Measurements from ENCODE around the gene KCMF1.

The KCMF1 gene

DNA sequence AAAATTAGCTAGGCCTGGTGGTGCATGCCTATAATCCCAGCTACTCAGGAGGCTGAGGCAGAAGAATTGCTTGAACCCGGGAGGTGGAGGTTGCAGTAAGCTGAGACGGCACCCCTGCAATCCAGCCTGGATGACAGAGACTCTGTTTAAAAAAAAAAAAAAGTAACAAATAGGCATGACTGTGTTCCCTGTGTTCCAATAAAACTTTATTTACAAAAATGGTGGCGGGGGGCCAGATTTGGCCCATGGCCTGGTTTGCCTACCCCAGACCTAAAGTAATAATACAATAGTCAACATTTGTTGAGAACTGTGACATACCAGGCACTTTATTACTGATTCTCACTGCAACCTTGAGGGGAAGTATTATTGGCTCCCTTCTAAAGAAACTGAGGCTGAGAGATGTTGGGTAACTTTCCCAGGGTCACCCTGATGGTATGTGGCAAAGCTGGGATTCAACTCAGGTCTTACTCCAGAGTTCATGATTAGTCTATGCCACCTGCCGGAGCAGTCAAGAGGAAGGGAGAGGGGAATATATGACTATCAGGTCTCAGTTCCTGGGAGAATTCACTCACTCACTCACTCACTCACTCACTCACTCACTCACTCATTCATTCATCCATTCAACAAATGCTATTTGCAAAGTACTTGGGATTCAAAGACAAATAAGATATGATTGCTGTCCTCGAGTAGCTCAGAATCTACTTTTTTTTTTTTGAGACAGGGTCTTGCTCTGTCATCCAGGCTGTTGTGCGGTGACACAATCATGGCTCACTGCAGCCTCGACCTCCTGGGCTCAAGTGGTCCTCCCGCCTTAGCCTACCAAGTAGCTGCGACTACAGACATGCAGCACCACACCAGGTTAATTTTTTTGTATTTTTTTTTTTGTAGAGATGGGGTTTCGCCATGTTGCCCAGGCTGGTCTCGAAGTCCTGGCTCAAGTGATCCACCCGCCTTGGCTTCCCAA is 14.3 kb upstream of the KCMF1 start:
- H3K27me3 ChIP-seq (replicated peaks; ENCODE audit: control insufficient read depth, insufficient read depth, low read length, poor library complexity, severe bottlenecking): no peaks in the 10 kb centered on the region

DNA sequence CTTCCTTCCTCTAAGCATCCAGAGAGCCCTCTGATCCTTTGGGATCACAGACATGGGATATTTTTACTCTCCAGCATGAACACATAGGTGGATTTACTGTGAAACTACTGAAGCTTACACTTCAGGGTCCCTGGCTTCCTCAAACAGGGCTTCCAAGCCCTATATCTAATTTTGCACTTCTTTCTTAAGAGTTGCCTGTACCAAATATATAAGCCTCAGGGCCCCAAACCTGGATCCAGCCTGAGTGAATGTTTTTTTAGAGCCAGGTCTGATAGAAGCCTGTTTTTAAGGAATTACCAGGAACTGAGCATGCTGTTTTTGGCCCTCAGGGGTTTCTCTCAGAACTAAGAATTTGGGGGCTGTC is 13.2 kb upstream of the KCMF1 start:
- Histone ChIP-seq H3K4me3 (ENCODE audit: insufficient read depth, low read depth, low read length, poor library complexity, severe bottlenecking) (no peak overlapping the region), H3K36me3 (ENCODE audit: control insufficient read depth, insufficient read depth, low read length) (no peaks in the 10 kb centered on the region), H3K4me1 (ENCODE audit: control insufficient read depth, insufficient read depth, low read length, poor library complexity, severe bottlenecking) (no peaks in the 10 kb centered on the region), H3K27me3 (replicated peaks; ENCODE audit: control insufficient read depth, insufficient read depth, low read length, poor library complexity, severe bottlenecking) (no peaks in the 10 kb centered on the region), H3K27ac (ENCODE audit: insufficient read depth, low read length, poor library complexity, severe bottlenecking) (no peak overlapping the region), H3K9me3 (ENCODE audit: control insufficient read depth, low read length) (no peaks in the 10 kb centered on the region)
- DNase-seq: no peak

More for the DNA sequence above, 14.3 kb upstream of the KCMF1 start:
- no peak overlapping the region for H3K27ac ChIP-seq (ENCODE audit: insufficient read depth, low read length, poor library complexity, severe bottlenecking)
- no peaks in the 10 kb centered on the region for H3K9me3 ChIP-seq (ENCODE audit: control insufficient read depth, low read length)
- H3K4me3 ChIP-seq (ENCODE audit: insufficient read depth, low read depth, low read length, poor library complexity, severe bottlenecking): no peak overlapping the region
- DNase-seq: no peak
- no peaks in the 10 kb centered on the region for H3K36me3 ChIP-seq (ENCODE audit: control insufficient read depth, insufficient read depth, low read length)
- no peaks in the 10 kb centered on the region for H3K4me1 ChIP-seq (ENCODE audit: control insufficient read depth, insufficient read depth, low read length, poor library complexity, severe bottlenecking)

DNA sequence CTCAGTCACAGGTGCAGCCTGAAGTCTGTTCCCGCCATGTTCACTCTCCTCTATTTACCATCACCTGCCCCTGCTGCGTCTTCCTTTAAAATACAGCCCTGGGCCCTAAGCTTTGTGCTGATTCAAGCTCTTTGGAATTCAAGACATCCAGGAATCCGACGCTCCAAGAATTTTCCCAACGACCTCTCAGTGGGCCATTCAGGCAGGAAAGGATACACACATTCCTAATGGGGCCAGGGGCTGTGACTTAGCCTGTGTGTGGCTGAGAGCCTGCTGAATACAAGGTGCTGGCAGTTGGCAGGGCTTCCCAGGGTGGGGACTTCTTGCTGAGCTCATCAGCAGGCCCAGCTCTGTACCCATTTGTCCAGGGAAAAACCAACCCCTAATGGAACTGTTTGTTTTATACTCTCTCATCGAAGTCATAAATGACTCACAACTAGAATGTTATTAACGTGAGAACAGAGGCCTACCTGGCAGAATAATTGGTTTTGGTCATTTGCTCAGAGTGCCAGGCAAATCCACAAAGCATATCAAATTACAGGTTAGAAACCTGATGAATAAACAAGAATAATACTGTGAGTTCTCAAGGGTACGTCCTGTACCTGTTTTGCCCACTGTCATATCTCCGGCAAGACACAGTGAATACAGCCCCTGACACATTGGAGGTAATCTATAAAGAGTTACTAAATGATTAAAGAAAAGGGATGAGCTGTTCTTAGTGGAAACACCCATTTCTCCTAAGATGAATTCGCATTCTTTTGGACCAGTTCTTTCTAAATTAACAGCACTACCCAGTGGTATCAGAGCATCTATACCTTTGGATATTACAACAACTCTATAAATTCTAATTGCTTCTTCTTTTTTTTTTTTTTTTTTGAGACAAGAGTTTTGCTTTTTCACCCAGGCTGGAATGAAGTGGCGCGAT is 12.6 kb upstream of the KCMF1 start:
- Histone ChIP-seq H3K4me3 (ENCODE audit: insufficient read depth, low read depth, low read length, poor library complexity, severe bottlenecking) (no peak overlapping the region), H3K36me3 (ENCODE audit: control insufficient read depth, insufficient read depth, low read length) (no peaks in the 10 kb centered on the region), H3K4me1 (ENCODE audit: control insufficient read depth, insufficient read depth, low read length, poor library complexity, severe bottlenecking) (no peaks in the 10 kb centered on the region), H3K27me3 (replicated peaks; ENCODE audit: control insufficient read depth, insufficient read depth, low read length, poor library complexity, severe bottlenecking) (no peaks in the 10 kb centered on the region), H3K9me3 (ENCODE audit: control insufficient read depth, low read length) (no peaks in the 10 kb centered on the region), H3K27ac (ENCODE audit: insufficient read depth, low read length, poor library complexity, severe bottlenecking) (no peak overlapping the region)
- DNase-seq: no peak

DNA sequence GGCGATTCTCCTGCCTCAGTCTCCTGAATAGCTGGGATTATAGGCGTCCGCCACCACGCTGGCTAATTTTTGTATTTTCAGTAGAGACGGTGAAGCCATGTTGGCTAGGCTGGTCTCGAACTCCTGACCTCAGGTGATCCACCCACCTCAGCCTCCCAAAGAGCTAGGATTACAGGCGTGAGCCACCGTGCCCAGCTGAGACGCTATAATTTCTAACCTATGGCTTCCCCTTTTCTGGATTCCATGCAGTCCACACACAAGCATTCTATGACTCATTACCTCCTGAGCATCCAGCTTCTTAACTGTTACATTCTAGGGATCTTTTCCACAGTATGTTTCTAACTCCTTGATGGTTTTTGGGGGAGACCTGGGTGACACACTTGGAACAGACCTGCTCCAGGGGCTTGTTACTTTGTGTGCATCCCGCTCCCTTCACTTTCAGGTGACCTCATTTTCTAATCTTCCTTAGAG is 11.8 kb upstream of the KCMF1 start:
- no peak for DNase-seq
- no peaks in the 10 kb centered on the region for H3K27me3 ChIP-seq (replicated peaks; ENCODE audit: control insufficient read depth, insufficient read depth, low read length, poor library complexity, severe bottlenecking)
- no peak overlapping the region for H3K27ac ChIP-seq (ENCODE audit: insufficient read depth, low read length, poor library complexity, severe bottlenecking)

DNA sequence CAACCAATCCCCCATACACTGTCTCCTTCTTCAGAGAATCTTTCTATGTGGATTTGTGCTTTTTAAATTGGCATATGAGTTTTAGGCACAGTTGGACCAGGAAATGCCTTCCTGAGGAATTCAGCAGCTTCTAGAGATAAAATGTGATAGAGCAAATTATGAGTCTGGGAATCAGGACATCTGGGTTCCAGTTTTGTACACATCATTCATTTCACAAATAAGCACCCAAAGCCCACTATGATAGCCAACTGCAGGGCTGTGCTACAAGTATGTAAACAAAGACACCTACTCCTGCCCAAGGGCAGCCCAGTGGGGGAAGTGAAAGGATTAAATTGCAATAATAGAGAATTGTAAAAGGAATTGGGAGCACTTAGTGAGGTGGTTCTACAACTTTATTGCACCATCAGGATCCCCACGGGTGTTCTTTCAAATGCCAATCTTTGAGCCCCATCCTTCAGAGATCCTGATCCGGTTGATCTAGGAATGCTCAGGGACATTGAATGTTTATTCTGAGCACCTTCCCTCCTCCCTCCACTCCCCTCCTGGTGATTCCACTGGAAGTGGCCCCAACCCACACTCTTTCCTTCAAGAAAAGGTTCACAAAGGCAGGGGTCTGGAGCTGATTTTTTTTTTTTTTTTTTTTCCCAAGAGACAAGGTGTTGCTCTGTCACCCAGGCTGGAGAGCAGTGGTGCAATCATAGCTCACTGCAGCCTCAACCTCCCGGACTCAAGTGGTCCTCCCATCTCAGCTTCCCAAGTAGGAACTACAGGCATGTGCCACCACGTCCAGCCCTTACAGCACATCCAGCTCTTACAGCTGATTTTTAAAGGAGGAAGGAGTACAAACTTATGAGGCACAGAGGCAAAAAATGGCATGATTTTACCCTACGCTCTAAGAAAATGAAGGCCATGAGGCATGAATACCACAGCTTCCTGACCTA is 11.1 kb upstream of the KCMF1 start:
- Histone ChIP-seq H3K36me3 (ENCODE audit: control insufficient read depth, insufficient read depth, low read length) (peaks cover under 1% of the 10 kb centered on the region), H3K4me3 (ENCODE audit: insufficient read depth, low read depth, low read length, poor library complexity, severe bottlenecking) (no peak overlapping the region), H3K4me1 (ENCODE audit: control insufficient read depth, insufficient read depth, low read length, poor library complexity, severe bottlenecking) (no peaks in the 10 kb centered on the region), H3K9me3 (ENCODE audit: control insufficient read depth, low read length) (no peaks in the 10 kb centered on the region), H3K27me3 (replicated peaks; ENCODE audit: control insufficient read depth, insufficient read depth, low read length, poor library complexity, severe bottlenecking) (no peaks in the 10 kb centered on the region), H3K27ac (ENCODE audit: insufficient read depth, low read length, poor library complexity, severe bottlenecking) (no peak overlapping the region)
- no peak for DNase-seq

More for the DNA sequence above, 11.8 kb upstream of the KCMF1 start:
- H3K4me1 ChIP-seq (ENCODE audit: control insufficient read depth, insufficient read depth, low read length, poor library complexity, severe bottlenecking): no peaks in the 10 kb centered on the region
- H3K9me3 ChIP-seq (ENCODE audit: control insufficient read depth, low read length): no peaks in the 10 kb centered on the region
- H3K4me3 ChIP-seq (ENCODE audit: insufficient read depth, low read depth, low read length, poor library complexity, severe bottlenecking): no peak overlapping the region
- no peaks in the 10 kb centered on the region for H3K36me3 ChIP-seq (ENCODE audit: control insufficient read depth, insufficient read depth, low read length)

DNA sequence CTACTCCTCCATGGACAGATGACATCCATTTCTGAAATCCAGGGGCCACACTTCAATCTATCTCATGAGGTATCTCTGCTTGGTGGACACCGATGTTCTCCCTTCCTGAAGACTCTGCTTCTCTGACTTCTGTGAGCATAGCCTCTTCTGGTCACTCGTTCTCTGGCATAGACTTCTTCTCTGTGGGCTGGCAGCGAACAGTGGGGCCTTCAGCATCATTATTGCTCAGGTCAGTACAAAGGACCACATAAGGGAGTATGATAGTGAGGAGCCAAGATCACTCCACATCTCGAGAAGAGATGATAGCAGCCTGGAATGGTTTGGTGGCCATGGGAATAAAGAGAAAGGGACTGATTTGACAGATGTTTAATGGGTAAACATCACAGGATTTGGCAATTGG is 8.0 kb upstream of the KCMF1 start:
- Histone ChIP-seq H3K4me3 (ENCODE audit: insufficient read depth, low read depth, low read length, poor library complexity, severe bottlenecking) (no peak overlapping the region), H3K9me3 (ENCODE audit: control insufficient read depth, low read length) (no peaks in the 10 kb centered on the region), H3K36me3 (ENCODE audit: control insufficient read depth, insufficient read depth, low read length) (peaks cover 5% of the 10 kb centered on the region), H3K4me1 (ENCODE audit: control insufficient read depth, insufficient read depth, low read length, poor library complexity, severe bottlenecking) (no peaks in the 10 kb centered on the region), H3K27ac (ENCODE audit: insufficient read depth, low read length, poor library complexity, severe bottlenecking) (no peak overlapping the region), H3K27me3 (replicated peaks; ENCODE audit: control insufficient read depth, insufficient read depth, low read length, poor library complexity, severe bottlenecking) (no peaks in the 10 kb centered on the region)
- DNase-seq: no peak

DNA sequence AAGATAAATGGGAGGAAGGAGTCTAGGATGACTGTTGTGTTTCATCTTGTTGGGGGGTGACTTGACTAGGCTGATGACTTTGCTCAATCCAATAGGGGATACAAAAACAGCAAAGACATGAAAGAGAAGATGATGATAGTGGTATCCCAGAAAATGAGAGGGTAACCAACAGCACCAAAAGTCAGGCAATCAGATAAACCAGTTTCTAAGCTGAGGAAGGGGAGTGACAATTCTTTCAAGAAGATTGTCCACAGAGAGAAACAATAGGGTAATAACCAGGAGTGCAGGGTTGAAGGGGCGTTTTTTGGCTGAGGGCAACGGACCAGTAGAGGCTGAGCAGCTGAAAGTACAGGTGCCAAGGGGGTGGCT is 7.7 kb upstream of the KCMF1 start:
- H3K4me1 ChIP-seq (ENCODE audit: control insufficient read depth, insufficient read depth, low read length, poor library complexity, severe bottlenecking): no peaks in the 10 kb centered on the region
- H3K4me3 ChIP-seq (ENCODE audit: insufficient read depth, low read depth, low read length, poor library complexity, severe bottlenecking): no peak overlapping the region
- H3K9me3 ChIP-seq (ENCODE audit: control insufficient read depth, low read length): no peaks in the 10 kb centered on the region
- H3K36me3 ChIP-seq (ENCODE audit: control insufficient read depth, insufficient read depth, low read length): peaks cover 5% of the 10 kb centered on the region
- no peak overlapping the region for H3K27ac ChIP-seq (ENCODE audit: insufficient read depth, low read length, poor library complexity, severe bottlenecking)
- H3K27me3 ChIP-seq (replicated peaks; ENCODE audit: control insufficient read depth, insufficient read depth, low read length, poor library complexity, severe bottlenecking): no peaks in the 10 kb centered on the region
- DNase-seq: no peak

DNA sequence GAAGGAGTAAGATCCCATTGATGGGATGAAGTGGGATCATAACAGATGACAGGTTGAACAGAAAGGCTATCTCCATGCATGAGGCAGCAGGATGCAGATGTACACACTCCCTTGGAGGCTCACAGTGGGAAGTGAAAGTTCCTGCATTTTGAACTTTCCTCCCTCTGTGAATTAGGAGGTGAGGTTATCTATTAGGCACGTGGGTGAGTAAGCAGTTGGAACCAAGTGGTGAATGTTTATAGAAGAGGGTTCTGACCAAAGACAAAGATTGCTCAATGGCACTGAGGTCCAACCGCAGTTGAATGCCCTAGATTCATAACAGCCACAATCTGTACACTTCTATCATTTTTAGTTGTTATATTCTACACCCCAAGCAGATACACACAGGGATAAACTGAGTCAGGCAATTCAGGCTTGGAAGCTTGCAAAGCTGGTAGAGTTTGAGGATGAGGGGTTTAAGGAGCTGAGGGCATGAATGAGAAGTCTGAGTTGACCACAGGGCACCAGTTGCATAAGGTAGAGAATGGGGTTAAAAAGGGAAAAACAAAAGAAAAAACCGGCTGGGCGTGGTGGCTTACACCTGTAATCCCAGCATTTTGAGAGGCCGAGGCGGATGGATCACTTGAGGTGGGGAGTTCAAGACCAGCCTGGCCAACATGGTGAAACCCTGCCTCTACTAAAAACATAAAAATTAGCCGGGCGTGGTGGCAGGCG is 7.1 kb upstream of the KCMF1 start:
- peaks cover 5% of the 10 kb centered on the region for H3K36me3 ChIP-seq (ENCODE audit: control insufficient read depth, insufficient read depth, low read length)
- H3K4me1 ChIP-seq (ENCODE audit: control insufficient read depth, insufficient read depth, low read length, poor library complexity, severe bottlenecking): no peaks in the 10 kb centered on the region
- no peaks in the 10 kb centered on the region for H3K27me3 ChIP-seq (replicated peaks; ENCODE audit: control insufficient read depth, insufficient read depth, low read length, poor library complexity, severe bottlenecking)
- H3K9me3 ChIP-seq (ENCODE audit: control insufficient read depth, low read length): no peaks in the 10 kb centered on the region
- no peak overlapping the region for H3K27ac ChIP-seq (ENCODE audit: insufficient read depth, low read length, poor library complexity, severe bottlenecking)
- no peak overlapping the region for H3K4me3 ChIP-seq (ENCODE audit: insufficient read depth, low read depth, low read length, poor library complexity, severe bottlenecking)
- DNase-seq: no peak

Data from effector memory CD4-positive, alpha-beta T cell (primary cell).